Measurements from ENCODE around the gene ZDHHC3.
"Not testable (repeated sequence)": the region's sequence is repeated elsewhere in the genome, so short reads cannot be mapped to it uniquely, and the experiment has no call there.

Gene ZDHHC3

GRCh38 chr3:44995142-44995770, 19.3 kb upstream of the ZDHHC3 start:
- DNase-seq, result no peak

GRCh38 chr3:44993471-44994205, 17.7 kb upstream of the ZDHHC3 start:
- DNase-seq, result no peak

GRCh38 chr3:44992555-44993470, 16.8 kb upstream of the ZDHHC3 start:
- DNase-seq, result no peak

GRCh38 chr3:44991326-44991725, 15.4 kb upstream of the ZDHHC3 start:
- DNase-seq, result no peak

GRCh38 chr3:44989636-44990373, 13.8 kb upstream of the ZDHHC3 start:
- no peak for DNase-seq

- no peak for DNase-seq
Measured at GRCh38 chr3:44989141-44989540, 13.2 kb upstream of the ZDHHC3 start.

GRCh38 chr3:44988073-44988472, 12.1 kb upstream of the ZDHHC3 start:
- DNase-seq, result no peak

- DNase-seq, result no peak
Measured at GRCh38 chr3:44987332-44987731, 11.4 kb upstream of the ZDHHC3 start.

- not testable (repeated sequence) for DNase-seq
Measured at GRCh38 chr3:44986330-44986729, 10.4 kb upstream of the ZDHHC3 start.

- DNase-seq, result no peak
Measured at GRCh38 chr3:44984335-44984734, 8.4 kb upstream of the ZDHHC3 start.

GRCh38 chr3:44983484-44983941, 7.5 kb upstream of the ZDHHC3 start:
- no peak for DNase-seq

GRCh38 chr3:44982817-44983216, 6.8 kb upstream of the ZDHHC3 start:
- DNase-seq, result no peak

GRCh38 chr3:44981751-44982150, 5.8 kb upstream of the ZDHHC3 start:
- no peak for DNase-seq

GRCh38 chr3:44981220-44981619, 5.2 kb upstream of the ZDHHC3 start:
- DNase-seq, result no peak

- DNase-seq, result no peak
Measured at GRCh38 chr3:44974416-44974815, 1.6 kb downstream of the ZDHHC3 start.

GRCh38 chr3:44970926-44971490, 5.0 kb downstream of the ZDHHC3 start:
- DNase-seq, result no peak

- DNase-seq, result no peak
Measured at GRCh38 chr3:44969828-44970179, 6.2 kb downstream of the ZDHHC3 start.

- no peak for DNase-seq
Measured at GRCh38 chr3:44969154-44969827, 6.7 kb downstream of the ZDHHC3 start.

- DNase-seq, result no peak
Measured at GRCh38 chr3:44968447-44968858, 7.5 kb downstream of the ZDHHC3 start.

GRCh38 chr3:44966795-44967278, 9.1 kb downstream of the ZDHHC3 start:
- no peak for DNase-seq

GRCh38 chr3:44965165-44965564, 10.8 kb downstream of the ZDHHC3 start:
- no peak for DNase-seq
